ENCODE data around the gene VWF. TPM values are rescaled to one million over a fixed set of nuclear protein-coding genes. Genes with fewer than 3 reads are reported as not detected.

The VWF gene
- polyA plus RNA-seq, 1 donor (not counting 4 experiments of a cell fraction or from before 2014, with no cell fraction given) = 0.01 TPM

DNA sequence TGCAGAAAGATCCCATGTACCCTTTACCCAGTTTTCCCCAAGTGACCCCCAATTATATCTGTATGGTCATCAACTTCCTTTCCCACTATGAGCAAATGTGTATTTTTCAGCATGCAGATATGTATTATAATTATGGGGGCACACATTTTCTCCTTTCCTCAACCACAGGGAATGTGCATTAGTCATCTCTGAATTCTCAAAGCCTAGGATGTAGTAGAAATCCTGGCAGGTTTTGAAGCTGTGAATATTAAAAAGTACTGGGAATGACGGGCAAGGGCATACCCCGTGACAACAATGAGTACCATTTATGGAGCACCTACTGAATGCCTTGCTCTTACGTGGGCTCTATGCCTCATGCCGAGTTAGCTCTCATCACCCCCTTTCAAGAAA, 71.5 kb downstream of the VWF start:
- FAIRE-seq (no peak), DNase-seq (ENCODE audit: low read depth, low spot score) (no peak)
- no peak overlapping the region for H3K4me2 ChIP-seq (ENCODE audit: control insufficient read depth, extremely low read depth, insufficient read depth, low read depth, low read length)
- H2AFZ ChIP-seq (ENCODE audit: control insufficient read depth, low read length) = no peak overlapping the region
- H3K4me1 ChIP-seq (ENCODE audit: control insufficient read depth, extremely low read depth, insufficient read depth, low read length) = peaks cover 6% of the 10 kb centered on the region
- H3K9me3 ChIP-seq (ENCODE audit: control insufficient read depth, low read depth, low read length) = no peaks in the 10 kb centered on the region
- no peak overlapping the region for H3K27ac ChIP-seq (ENCODE audit: control insufficient read depth, insufficient read depth, low read length)
- H3K9me1 ChIP-seq (ENCODE audit: control insufficient read depth, extremely low read depth, insufficient read depth, low read length) = no peaks in the 10 kb centered on the region
- H3K27me3 ChIP-seq (ENCODE audit: control insufficient read depth, extremely low read depth, insufficient read depth, low read length) = peaks cover 10% of the 10 kb centered on the region
- no peak overlapping the region for H3K4me3 ChIP-seq (ENCODE audit: control insufficient read depth in 2 of 3, extremely low read depth in 1 of 3, insufficient read depth in 2 of 3, low read depth in 1 of 3, low read length in 3 of 3)
- dilution Hi-C loops (cut with MboI; ENCODE audit: extremely low pct_ligation_motif_present, low sequenced_read_pairs) = no loop called here
- no peak for TF ChIP-seq CTCF (optimal IDR thresholded peaks at IDR 0.05 in 1 of 3, IDR thresholded peaks at IDR 0.05 in 1 of 3, conservative IDR thresholded peaks at IDR 0.05 in 1 of 3; ENCODE audit: extremely low read depth in 1 of 3, insufficient read depth in 2 of 3, low read length in 3 of 3)
- H4K20me1 ChIP-seq (ENCODE audit: control insufficient read depth, extremely low read depth, insufficient read depth, low read length) = no peaks in the 10 kb centered on the region
- H3K36me3 ChIP-seq (ENCODE audit: control insufficient read depth in 2 of 2, extremely low read depth in 1 of 2, insufficient read depth in 2 of 2, low read length in 2 of 2) = no peaks in the 10 kb centered on the region
- H3K9ac ChIP-seq (ENCODE audit: control insufficient read depth, extremely low read depth, insufficient read depth, low read length) = no peak overlapping the region
- no peaks in the 10 kb centered on the region for H3K79me2 ChIP-seq (ENCODE audit: control insufficient read depth, insufficient read depth, low read length)

GRCh38 chr12:6052206-6052939, 72.1 kb downstream of the VWF start:
- TF ChIP-seq CTCF (optimal IDR thresholded peaks at IDR 0.05 in 1 of 3, IDR thresholded peaks at IDR 0.05 in 1 of 3, conservative IDR thresholded peaks at IDR 0.05 in 1 of 3; ENCODE audit: extremely low read depth in 1 of 3, insufficient read depth in 2 of 3, low read length in 3 of 3) (no peak), EZH2 (IDR thresholded peaks at IDR 0.05; ENCODE audit: low read length) (no peak)
- Histone ChIP-seq H3K9me1 (ENCODE audit: control insufficient read depth, extremely low read depth, insufficient read depth, low read length) (no peaks in the 10 kb centered on the region), H3K4me2 (ENCODE audit: control insufficient read depth, extremely low read depth, insufficient read depth, low read depth, low read length) (no peak overlapping the region), H3K79me2 (ENCODE audit: control insufficient read depth, insufficient read depth, low read length) (no peaks in the 10 kb centered on the region), H3K36me3 (ENCODE audit: control insufficient read depth in 2 of 2, extremely low read depth in 1 of 2, insufficient read depth in 2 of 2, low read length in 2 of 2) (no peaks in the 10 kb centered on the region), H3K4me1 (ENCODE audit: control insufficient read depth, extremely low read depth, insufficient read depth, low read length) (peaks cover 12% of the 10 kb centered on the region), H3K9ac (ENCODE audit: control insufficient read depth, extremely low read depth, insufficient read depth, low read length) (no peak overlapping the region), H4K20me1 (ENCODE audit: control insufficient read depth, extremely low read depth, insufficient read depth, low read length) (no peaks in the 10 kb centered on the region), H3K27ac (ENCODE audit: control insufficient read depth, insufficient read depth, low read length) (no peak overlapping the region), H2AFZ (ENCODE audit: control insufficient read depth, low read length) (no peak overlapping the region), H3K9me3 (ENCODE audit: control insufficient read depth, low read depth, low read length) (no peaks in the 10 kb centered on the region), H3K27me3 (ENCODE audit: control insufficient read depth, extremely low read depth, insufficient read depth, low read length) (peaks cover 10% of the 10 kb centered on the region), H3K4me3 (ENCODE audit: control insufficient read depth in 2 of 3, extremely low read depth in 1 of 3, insufficient read depth in 2 of 3, low read depth in 1 of 3, low read length in 3 of 3) (no peak overlapping the region)
- FAIRE-seq (no peak), DNase-seq (ENCODE audit: low read depth, low spot score) (no peak)
- dilution Hi-C loops (cut with MboI; ENCODE audit: extremely low pct_ligation_motif_present, low sequenced_read_pairs) = no loop called here
